Suprapubic skin (tissue), 3 donors: ENCODE measurements around the gene ZBTB21.

ENCODE experiments used
- CTCF ChIP-seq, 2 donors: fragments of 200-600 bp in 1 of 2; fragments of 450-650 bp in 1 of 2; sonication (generic) in 1 of 2; IDR thresholded peaks; one replicate each; pipeline ENCODE4 v1.5.1; 2016 to 2019; ENCODE audit warnings: antibody characterized with exemption in 2 of 2, mild to moderate bottlenecking in 1 of 2, moderate library complexity in 1 of 2
- POLR2AphosphoS5 ChIP-seq, 3 donors: sonication (generic); formaldehyde crosslinking; IDR thresholded peaks; one replicate each; pipeline ENCODE4 v1.6.1; 2017; ENCODE audit warnings: antibody characterized with exemption in 3 of 3

- no peak for TF ChIP-seq CTCF (IDR thresholded peaks at IDR 0.05)
- no peak for TF ChIP-seq POLR2AphosphoS5 (IDR thresholded peaks at IDR 0.05)
Measured at GRCh38 chr21:41956926-41957729, 53.0 kb downstream of the ZBTB21 start.
